Right forelimb (tissue), 1 donor: ENCODE measurements around the gene CTSW.

Experiments
- DNase-seq: peaks from one replicate; pipeline ENCODE4 v3.0.0-alpha.2; 2018

Gene CTSW

GRCh38 chr11:65856689-65857499, 22.7 kb upstream of the CTSW start:
- peak; percentile 80 for DNase-seq

- peak; percentile 76 for DNase-seq
Measured at GRCh38 chr11:65857500-65857852, 22.2 kb upstream of the CTSW start.

- DNase-seq: peak; percentile 99
Measured at GRCh38 chr11:65857853-65858680, 21.6 kb upstream of the CTSW start, which contains the start of gene CFL1. CFL1 (minus strand) TSS chr11:65858180; CDS start chr11:65858099, 81 bp downstream.

GRCh38 chr11:65858681-65859087, 21.0 kb upstream of the CTSW start:
- no peak for DNase-seq

- peak; percentile 96 for DNase-seq
Measured at GRCh38 chr11:65859095-65859811, 20.4 kb upstream of the CTSW start.

- no peak for DNase-seq
Measured at GRCh38 chr11:65859812-65860277, 19.8 kb upstream of the CTSW start.

GRCh38 chr11:65860278-65861164, 19.1 kb upstream of the CTSW start, which contains the start of gene MUS81:
MUS81 (plus strand) TSS chr11:65860433; CDS start chr11:65860754, 321 bp downstream.
- DNase-seq: peak; percentile 99

- DNase-seq: no peak
Measured at GRCh38 chr11:65861165-65861505, 18.5 kb upstream of the CTSW start.

GRCh38 chr11:65861533-65862183, 18.0 kb upstream of the CTSW start:
- DNase-seq: no peak

- DNase-seq: no peak
Measured at GRCh38 chr11:65862191-65862735, 17.4 kb upstream of the CTSW start.

GRCh38 chr11:65862941-65863888, 16.4 kb upstream of the CTSW start:
- peak; percentile 47 for DNase-seq

- DNase-seq: peak; percentile 46
Measured at GRCh38 chr11:65863889-65864705, 15.5 kb upstream of the CTSW start.

GRCh38 chr11:65864706-65865471, 14.7 kb upstream of the CTSW start:
- peak; percentile 45 for DNase-seq

GRCh38 chr11:65865550-65866172, 14.0 kb upstream of the CTSW start:
- DNase-seq: peak; percentile 39

GRCh38 chr11:65866509-65867283, 12.9 kb upstream of the CTSW start:
- peak; percentile 38 for DNase-seq

GRCh38 chr11:65867284-65868071, 12.2 kb upstream of the CTSW start:
- DNase-seq: peak; percentile 58
